HEK293T (cell line): Measurements from ENCODE around the gene IFT25.

Experiments
- ARNT ChIP-seq: fragments of 450-650 bp; IDR thresholded peaks from 2 replicates; pipeline ENCODE4 v1.6.1; 2017; ENCODE audit warnings: mild to moderate bottlenecking
- BHLHE40 ChIP-seq: fragments of 450-650 bp; IDR thresholded peaks from 2 replicates; pipeline ENCODE4 v1.6.1; 2016; ENCODE audit warnings: mild to moderate bottlenecking, moderate library complexity, borderline replicate concordance
- CTBP1 ChIP-seq: fragments of 450-650 bp; IDR thresholded peaks from 2 replicates; pipeline ENCODE4 v1.6.1; 2016; ENCODE audit warnings: borderline replicate concordance
- ELF4 ChIP-seq: fragments of 450-650 bp; IDR thresholded peaks from 2 replicates; pipeline ENCODE4 v1.6.1; 2017; ENCODE audit warnings: antibody characterized with exemption
- FOXA1 ChIP-seq: fragments of 450-650 bp; IDR thresholded peaks from 2 replicates; pipeline ENCODE4 v1.6.1; 2016; ENCODE audit warnings: mild to moderate bottlenecking
- FOXK2 ChIP-seq: fragments of 450-650 bp; IDR thresholded peaks from 2 replicates; pipeline ENCODE4 v1.6.1; 2016; ENCODE audit warnings: mild to moderate bottlenecking
- FOXM1 ChIP-seq: fragments of 450-650 bp; IDR thresholded peaks from 2 replicates; pipeline ENCODE4 v1.6.1; 2017; ENCODE audit warnings: mild to moderate bottlenecking, borderline replicate concordance
- L3MBTL2 ChIP-seq: fragments of 450-650 bp; conservative IDR thresholded peaks from 2 replicates; pipeline ENCODE4 v1.6.1; 2016; ENCODE audit warnings: mild to moderate bottlenecking
- LEF1 ChIP-seq: fragments of 450-650 bp; IDR thresholded peaks from 2 replicates; pipeline ENCODE4 v1.6.1; 2017; ENCODE audit warnings: mild to moderate bottlenecking, borderline replicate concordance
- NFRKB ChIP-seq: fragments of 450-650 bp; IDR thresholded peaks from 2 replicates; pipeline ENCODE4 v1.6.1; 2016; ENCODE audit warnings: mild to moderate bottlenecking, moderate library complexity
- SP1 ChIP-seq: fragments of 450-650 bp; IDR thresholded peaks from 2 replicates; pipeline ENCODE4 v1.6.1; 2017
- SUZ12 ChIP-seq: fragments of 450-650 bp; IDR thresholded peaks from 2 replicates; pipeline ENCODE4 v1.6.1; 2016; ENCODE audit warnings: mild to moderate bottlenecking
- ZNF384 ChIP-seq: fragments of 450-650 bp; IDR thresholded peaks from 2 replicates; pipeline ENCODE4 v1.6.1; 2016

GRCh38 chr1:53945183-53945432, 391 bp downstream of the IFT25 start:
- no peak for TF ChIP-seq SP1
- no peak for TF ChIP-seq FOXM1
- TF ChIP-seq FOXA1: no peak
- no peak for TF ChIP-seq ZNF384
- no peak for TF ChIP-seq LEF1
- TF ChIP-seq CTBP1: no peak
- no peak for TF ChIP-seq ARNT
- TF ChIP-seq BHLHE40: no peak
- TF ChIP-seq FOXK2: no peak
- peak; percentile 33; the same call in 1 of the 2 replicates for TF ChIP-seq L3MBTL2
- TF ChIP-seq NFRKB: no peak
- TF ChIP-seq SUZ12: no peak
- TF ChIP-seq ELF4: no peak
